Measurements from ENCODE around the gene CTNNB1. TPM values are rescaled to one million over a fixed set of nuclear protein-coding genes. Genes with fewer than 3 reads are reported as not detected.

CTNNB1 gene
- total RNA-seq, 1 experiment from 2014 or later: 387 TPM

DNA sequence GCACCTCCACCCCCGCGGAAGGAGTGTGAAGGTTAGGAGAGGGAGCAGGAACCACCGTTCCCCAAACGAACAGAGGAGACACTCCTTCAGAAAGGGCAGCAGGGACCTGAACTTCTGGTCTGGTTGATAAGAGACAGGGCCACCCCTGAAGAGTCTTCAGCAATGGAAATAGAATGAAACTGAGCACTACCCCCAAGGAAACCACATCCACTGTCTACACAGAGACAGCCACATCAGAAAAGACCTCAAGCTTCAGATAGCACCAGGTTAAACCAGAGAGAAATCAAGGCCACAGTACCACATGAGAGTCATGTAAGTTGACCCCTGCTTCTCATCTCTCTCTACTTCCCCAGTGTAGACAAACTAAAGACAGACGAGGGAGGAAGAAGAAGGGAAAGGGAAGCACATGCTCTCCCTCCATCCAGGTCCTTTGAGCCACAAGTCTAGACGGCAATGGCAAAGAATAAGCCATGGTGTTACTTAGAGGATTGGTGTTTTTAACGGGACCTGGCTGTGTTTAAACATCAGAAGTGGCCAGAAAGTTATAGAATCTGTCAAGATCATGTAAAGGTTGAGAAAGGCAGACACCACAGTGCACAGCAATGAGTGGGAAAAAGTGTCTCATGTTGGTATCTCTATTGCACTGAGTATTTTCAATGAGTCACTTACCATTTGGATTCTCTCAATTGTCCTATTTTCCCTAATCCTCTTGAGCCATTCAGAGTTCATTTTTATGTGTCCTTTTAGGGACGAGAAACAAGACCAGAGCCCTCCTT is 31.4 kb upstream of the CTNNB1 start (continued):
- TF ChIP-seq, protein P1, sequence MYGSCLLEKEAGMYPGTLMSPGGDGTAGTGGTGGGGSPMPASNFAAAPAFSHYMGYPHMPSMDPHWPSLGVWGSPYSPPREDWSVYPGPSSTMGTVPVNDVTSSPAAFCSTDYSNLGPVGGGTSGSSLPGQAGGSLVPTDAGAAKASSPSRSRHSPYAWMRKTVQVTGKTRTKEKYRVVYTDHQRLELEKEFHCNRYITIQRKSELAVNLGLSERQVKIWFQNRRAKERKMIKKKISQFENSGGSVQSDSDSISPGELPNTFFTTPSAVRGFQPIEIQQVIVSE (CRISPR knock-in tag; IDR thresholded peaks at IDR 0.05; ENCODE audit: borderline replicate concordance): no peak
- TF ChIP-seq CREM (CRISPR knock-in tag; IDR thresholded peaks at IDR 0.05) (no peak), JUN (CRISPR knock-in tag; IDR thresholded peaks at IDR 0.05) (no peak), HMGXB4 (CRISPR knock-in tag; IDR thresholded peaks at IDR 0.05) (no peak), RELA (CRISPR knock-in tag; IDR thresholded peaks at IDR 0.05; ENCODE audit: borderline replicate concordance) (no peak), ATF2 (CRISPR knock-in tag; IDR thresholded peaks at IDR 0.05; ENCODE audit: borderline replicate concordance, low read depth) (no peak), AFF4 (CRISPR knock-in tag; IDR thresholded peaks at IDR 0.05; ENCODE audit: borderline replicate concordance) (no peak), ERG (CRISPR knock-in tag; IDR thresholded peaks at IDR 0.05) (no peak), ZNF219 (CRISPR knock-in tag; IDR thresholded peaks at IDR 0.05; ENCODE audit: borderline replicate concordance) (no peak), ZNF416 (CRISPR knock-in tag; IDR thresholded peaks at IDR 0.05) (no peak)

DNA sequence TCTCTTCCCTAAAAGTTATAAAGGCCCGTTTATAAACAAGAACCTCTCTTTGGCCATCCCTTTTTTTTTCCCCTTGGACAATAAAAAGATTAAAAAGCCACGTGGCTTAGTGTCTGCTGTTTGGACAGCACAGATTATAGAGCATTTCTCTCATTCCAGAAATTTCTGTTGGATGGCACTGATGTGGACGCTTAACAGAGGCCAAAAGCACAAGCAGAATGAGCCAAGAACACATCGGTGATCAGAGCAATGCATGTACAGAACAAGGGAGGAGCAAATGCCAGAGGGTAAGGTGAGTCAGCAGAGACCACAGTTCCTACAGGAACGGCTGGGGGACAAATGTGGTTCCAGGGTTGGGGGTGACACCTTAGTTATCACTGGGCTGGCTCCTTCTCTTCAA is 30.3 kb upstream of the CTNNB1 start:
- no peaks in the 10 kb centered on the region; the same call in 1 of the 2 replicates for H3K27me3 Mint-ChIP-seq (ENCODE audit: low read depth)
- H3K4me3 Mint-ChIP-seq: no peak overlapping the region
- no peak for DNase-seq (ENCODE audit: low spot score)
- peaks cover 23% of the 10 kb centered on the region for H3K4me1 Mint-ChIP-seq
- H3K27ac Mint-ChIP-seq: no peak overlapping the region
- H3K36me3 Mint-ChIP-seq: no peaks in the 10 kb centered on the region
- H3K9me3 Mint-ChIP-seq: peaks cover 17% of the 10 kb centered on the region
- ChIA-PET POLR2A (no interaction called here), CTCF (no interaction called here)
- no peak for ATAC-seq
- TF ChIP-seq ATF2 (CRISPR knock-in tag; IDR thresholded peaks at IDR 0.05; ENCODE audit: borderline replicate concordance, low read depth) (no peak), ELF4 (CRISPR knock-in tag; IDR thresholded peaks at IDR 0.05; ENCODE audit: low read depth) (no peak), ZNF219 (CRISPR knock-in tag; IDR thresholded peaks at IDR 0.05; ENCODE audit: borderline replicate concordance) (no peak), KAT7 (CRISPR knock-in tag; IDR thresholded peaks at IDR 0.05; ENCODE audit: borderline replicate concordance) (no peak)
- TF ChIP-seq, protein P1 (CRISPR knock-in tag; IDR thresholded peaks at IDR 0.05; ENCODE audit: borderline replicate concordance): no peak
- TF ChIP-seq, protein P2, sequence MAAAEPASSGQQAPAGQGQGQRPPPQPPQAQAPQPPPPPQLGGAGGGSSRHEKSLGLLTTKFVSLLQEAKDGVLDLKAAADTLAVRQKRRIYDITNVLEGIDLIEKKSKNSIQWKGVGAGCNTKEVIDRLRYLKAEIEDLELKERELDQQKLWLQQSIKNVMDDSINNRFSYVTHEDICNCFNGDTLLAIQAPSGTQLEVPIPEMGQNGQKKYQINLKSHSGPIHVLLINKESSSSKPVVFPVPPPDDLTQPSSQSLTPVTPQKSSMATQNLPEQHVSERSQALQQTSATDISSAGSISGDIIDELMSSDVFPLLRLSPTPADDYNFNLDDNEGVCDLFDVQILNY (CRISPR knock-in tag; IDR thresholded peaks at IDR 0.05): no peak
- TF ChIP-seq, protein P3, sequence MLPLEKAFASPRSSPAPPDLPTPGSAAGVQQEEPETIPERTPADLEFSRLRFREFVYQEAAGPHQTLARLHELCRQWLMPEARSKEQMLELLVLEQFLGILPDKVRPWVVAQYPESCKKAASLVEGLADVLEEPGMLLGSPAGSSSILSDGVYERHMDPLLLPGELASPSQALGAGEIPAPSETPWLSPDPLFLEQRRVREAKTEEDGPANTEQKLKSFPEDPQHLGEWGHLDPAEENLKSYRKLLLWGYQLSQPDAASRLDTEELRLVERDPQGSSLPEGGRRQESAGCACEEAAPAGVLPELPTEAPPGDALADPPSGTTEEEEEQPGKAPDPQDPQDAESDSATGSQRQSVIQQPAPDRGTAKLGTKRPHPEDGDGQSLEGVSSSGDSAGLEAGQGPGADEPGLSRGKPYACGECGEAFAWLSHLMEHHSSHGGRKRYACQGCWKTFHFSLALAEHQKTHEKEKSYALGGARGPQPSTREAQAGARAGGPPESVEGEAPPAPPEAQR (CRISPR knock-in tag; IDR thresholded peaks at IDR 0.05): no peak
- TF ChIP-seq, protein P4, sequence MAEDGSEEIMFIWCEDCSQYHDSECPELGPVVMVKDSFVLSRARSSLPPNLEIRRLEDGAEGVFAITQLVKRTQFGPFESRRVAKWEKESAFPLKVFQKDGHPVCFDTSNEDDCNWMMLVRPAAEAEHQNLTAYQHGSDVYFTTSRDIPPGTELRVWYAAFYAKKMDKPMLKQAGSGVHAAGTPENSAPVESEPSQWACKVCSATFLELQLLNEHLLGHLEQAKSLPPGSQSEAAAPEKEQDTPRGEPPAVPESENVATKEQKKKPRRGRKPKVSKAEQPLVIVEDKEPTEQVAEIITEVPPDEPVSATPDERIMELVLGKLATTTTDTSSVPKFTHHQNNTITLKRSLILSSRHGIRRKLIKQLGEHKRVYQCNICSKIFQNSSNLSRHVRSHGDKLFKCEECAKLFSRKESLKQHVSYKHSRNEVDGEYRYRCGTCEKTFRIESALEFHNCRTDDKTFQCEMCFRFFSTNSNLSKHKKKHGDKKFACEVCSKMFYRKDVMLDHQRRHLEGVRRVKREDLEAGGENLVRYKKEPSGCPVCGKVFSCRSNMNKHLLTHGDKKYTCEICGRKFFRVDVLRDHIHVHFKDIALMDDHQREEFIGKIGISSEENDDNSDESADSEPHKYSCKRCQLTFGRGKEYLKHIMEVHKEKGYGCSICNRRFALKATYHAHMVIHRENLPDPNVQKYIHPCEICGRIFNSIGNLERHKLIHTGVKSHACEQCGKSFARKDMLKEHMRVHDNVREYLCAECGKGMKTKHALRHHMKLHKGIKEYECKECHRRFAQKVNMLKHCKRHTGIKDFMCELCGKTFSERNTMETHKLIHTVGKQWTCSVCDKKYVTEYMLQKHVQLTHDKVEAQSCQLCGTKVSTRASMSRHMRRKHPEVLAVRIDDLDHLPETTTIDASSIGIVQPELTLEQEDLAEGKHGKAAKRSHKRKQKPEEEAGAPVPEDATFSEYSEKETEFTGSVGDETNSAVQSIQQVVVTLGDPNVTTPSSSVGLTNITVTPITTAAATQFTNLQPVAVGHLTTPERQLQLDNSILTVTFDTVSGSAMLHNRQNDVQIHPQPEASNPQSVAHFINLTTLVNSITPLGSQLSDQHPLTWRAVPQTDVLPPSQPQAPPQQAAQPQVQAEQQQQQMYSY (CRISPR knock-in tag; IDR thresholded peaks at IDR 0.05): no peak

Measured in WTC11 (cell line).